NT2/D1 (cell line): ENCODE measurements around the gene OSBPL10.
"Not testable (repeated sequence)": the region's sequence is repeated elsewhere in the genome, so short reads cannot be mapped to it uniquely, and the experiment has no call there.

Source experiments
- SUZ12 ChIP-seq: IDR thresholded peaks from 2 replicates; pipeline ENCODE4 v1.6.1; 2011; ENCODE audit not compliant: insufficient read length, insufficient read depth; ENCODE audit errors: extremely low read depth
- YY1 ChIP-seq: IDR thresholded peaks from 2 replicates; pipeline ENCODE4 v1.6.1; 2011; ENCODE audit not compliant: insufficient read length, insufficient read depth
- ZNF274 ChIP-seq: IDR thresholded peaks from 2 replicates; pipeline ENCODE4 v1.6.1; 2011; ENCODE audit warnings: mild to moderate bottlenecking, low read depth, low read length

GRCh38 chr3:31783851-31784250, 197.2 kb downstream of the OSBPL10 start:
- TF ChIP-seq ZNF274, YY1, SUZ12: not testable (repeated sequence)
